HG03039 (cell line): ENCODE measurements around the gene PRSS38.

Experiments used
- ATAC-seq: cut with Tn5 transposase; IDR thresholded peaks from one replicate; pipeline ENCODE4 v1.9.1; 2021; ENCODE audit warnings: mild to moderate bottlenecking, moderate library complexity; ENCODE audit not compliant: unreplicated experiment

The PRSS38 gene

DNA sequence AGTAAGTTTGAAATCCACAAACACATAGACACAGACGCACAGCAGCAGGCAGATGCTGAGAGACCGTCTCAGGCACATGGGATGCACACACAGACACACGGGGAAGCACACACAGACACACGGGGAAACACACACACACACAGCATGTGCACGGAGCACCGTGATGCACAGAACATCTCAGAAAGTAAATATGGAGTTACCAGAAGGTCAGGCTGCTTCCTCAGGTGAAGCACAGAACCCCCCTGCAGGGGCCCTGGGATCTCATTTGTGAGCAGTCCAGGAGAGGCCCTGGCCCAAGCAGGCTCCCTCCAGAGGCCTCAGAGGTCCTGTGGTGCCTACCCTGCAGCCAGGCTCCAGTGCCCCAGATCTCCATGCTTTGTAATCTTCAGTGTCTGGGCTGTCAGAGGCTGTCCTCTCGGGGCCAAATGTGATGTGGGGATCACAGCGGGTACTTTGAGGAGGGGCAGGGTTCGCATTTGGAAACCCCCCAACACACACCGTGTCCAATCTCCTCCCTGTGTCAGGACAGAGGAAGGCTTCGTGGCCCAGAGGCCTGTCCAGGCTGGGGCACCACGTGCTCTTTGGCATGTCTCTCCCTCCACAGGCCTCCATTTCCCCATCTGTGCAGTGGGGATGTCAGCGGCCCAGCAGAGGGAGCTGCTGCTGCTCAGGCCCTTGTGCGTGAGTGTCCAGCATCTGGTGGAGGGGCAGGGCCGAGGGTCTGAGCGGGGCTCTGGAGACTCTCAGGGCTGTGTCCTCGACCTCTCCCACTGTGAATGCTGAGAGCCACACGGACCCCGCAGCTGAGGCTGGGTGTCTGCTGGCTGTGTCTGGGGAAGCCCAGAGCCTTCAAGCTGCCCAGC is 23.0 kb upstream of the PRSS38 start:
- ATAC-seq: no peak

- no peak for ATAC-seq
Measured at GRCh38 chr1:227793079-227793947, 22.2 kb upstream of the PRSS38 start.

DNA sequence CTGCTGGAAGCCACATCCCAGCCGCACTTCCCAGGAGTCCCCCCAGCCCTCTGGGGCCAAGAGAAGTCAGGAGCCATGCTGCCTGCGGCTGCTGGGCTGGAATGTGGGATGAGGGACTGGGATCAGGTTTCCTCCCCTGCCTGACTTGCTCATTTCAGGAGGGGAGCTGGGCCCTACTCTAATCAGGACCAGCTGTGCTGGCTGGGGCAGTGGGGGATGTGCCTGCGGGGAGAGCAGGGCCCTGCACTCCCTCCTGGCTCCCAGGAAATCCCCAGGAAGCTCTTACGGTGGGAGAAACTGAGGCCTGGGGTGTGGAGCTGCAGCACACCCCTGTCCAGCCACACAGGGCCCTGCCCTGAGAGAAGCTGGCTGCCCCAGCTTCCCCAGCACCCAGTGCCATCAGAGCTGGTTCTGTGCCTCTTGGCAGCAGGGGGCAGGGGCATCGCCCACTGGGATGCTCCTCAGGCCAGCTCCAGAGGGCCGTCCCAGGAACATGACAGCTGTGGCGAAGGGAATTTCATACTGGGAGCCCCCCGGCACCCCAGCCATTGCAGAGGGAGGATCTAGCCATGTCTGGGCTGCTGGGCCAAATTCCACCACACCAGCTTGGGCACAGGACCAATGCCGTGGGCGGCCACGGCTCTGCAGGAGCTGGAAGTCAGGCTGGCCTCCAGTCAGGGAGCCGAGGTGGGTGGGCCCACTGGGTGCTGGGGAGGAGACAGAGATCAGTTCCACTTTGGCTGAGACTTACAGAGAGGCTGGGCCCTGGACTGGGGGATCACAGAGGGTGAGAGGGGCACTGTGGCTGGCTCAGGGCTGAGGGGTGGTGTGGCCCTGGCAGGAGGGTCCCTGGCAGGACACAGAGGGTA is 21.3 kb upstream of the PRSS38 start:
- no peak for ATAC-seq

GRCh38 chr1:227794817-227795192 is 20.7 kb upstream of the PRSS38 start:
- no peak for ATAC-seq

- no peak for ATAC-seq
Measured at GRCh38 chr1:227795732-227796131, 19.7 kb upstream of the PRSS38 start.

- no peak for ATAC-seq
Measured at GRCh38 chr1:227796359-227796915, 19.0 kb upstream of the PRSS38 start.

DNA sequence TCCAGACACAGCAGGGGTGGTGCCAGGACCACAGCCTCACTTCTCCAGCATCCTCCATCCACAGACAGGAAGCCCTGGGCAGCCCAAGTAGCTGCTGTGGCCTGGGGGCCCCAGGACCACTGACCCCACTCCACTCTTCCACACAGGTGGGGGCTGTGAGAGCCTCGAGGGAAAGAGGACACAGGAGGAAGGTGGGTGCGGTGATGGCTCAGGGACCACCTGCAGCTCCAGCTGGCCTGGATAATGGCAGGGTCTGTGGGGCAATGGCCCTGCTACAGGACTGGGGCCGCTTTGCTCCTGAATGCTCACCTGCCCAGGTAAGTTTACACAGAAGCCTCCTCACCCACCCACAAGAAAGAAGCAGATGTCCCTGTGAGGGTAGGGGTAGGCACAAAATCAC is 18.3 kb upstream of the PRSS38 start:
- no peak for ATAC-seq

- no peak for ATAC-seq
Measured at GRCh38 chr1:227797625-227798024, 17.9 kb upstream of the PRSS38 start.

GRCh38 chr1:227798078-227798802 is 17.2 kb upstream of the PRSS38 start:
- no peak for ATAC-seq

DNA sequence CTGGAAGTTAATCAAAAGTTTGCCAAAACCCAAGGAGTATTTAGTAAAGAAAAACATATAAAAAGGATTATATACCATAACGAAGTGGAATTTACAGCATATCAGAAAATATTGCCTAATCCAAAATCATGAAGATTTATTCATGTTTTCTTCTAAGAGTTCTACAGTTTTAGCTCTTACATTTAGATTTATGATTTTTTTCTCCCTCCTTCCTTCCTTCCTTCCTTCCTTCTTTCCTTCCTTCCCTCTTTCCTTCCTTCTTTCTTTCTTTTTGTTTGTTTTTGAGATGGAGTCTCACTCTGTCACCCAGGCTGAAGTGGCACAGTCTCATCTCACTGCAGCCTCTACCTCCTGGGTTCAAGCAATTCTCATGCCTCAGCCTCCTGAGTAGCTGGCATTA is 15.7 kb upstream of the PRSS38 start:
- ATAC-seq: no peak

- ATAC-seq: no peak
Measured at GRCh38 chr1:227803933-227804332, 11.5 kb upstream of the PRSS38 start.

- ATAC-seq: no peak
Measured at GRCh38 chr1:227805606-227806197, 9.8 kb upstream of the PRSS38 start.

DNA sequence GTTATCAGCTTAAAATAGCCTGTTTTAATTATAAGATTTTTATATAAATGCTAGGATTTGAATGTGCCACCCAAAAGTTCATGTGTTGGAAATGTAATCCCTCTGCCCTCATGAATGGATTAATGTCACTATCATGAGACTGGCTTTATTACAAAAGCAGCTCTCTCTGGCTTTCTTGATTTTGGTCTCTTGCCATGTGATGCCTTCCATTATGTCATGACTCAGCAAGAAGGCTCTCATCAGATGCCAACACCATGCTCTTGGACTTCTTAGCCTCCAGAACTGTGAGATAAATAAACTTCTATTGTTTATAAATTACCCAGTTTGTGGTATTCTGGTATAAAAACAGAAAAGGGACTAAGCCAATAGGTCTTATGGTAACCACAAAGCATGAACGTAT is 6.9 kb upstream of the PRSS38 start:
- no peak for ATAC-seq

- ATAC-seq: no peak
Measured at GRCh38 chr1:227809026-227809425, 6.4 kb upstream of the PRSS38 start.

DNA sequence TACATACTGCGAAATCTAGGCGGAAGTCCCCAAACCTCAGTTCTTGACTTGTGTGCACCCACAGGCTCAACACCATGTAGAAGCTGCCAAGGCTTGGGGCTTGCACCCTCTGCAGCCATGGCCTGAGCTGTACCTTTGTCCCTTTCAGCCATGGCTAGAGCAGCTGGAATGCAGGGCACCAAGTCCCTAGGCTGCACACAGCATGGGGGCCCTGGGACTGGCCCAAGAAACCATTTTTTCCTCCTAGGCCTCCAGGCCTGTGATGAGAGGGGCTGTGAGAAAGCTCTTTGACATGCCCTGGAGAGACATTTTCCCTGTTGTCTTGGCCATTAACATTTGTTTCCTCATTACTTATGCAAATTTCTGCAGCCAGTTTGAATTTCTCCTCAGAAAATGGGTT is 1.5 kb upstream of the PRSS38 start:
- ATAC-seq: no peak

GRCh38 chr1:227816750-227817446 is 1.4 kb downstream of the PRSS38 start:
- no peak for ATAC-seq

DNA sequence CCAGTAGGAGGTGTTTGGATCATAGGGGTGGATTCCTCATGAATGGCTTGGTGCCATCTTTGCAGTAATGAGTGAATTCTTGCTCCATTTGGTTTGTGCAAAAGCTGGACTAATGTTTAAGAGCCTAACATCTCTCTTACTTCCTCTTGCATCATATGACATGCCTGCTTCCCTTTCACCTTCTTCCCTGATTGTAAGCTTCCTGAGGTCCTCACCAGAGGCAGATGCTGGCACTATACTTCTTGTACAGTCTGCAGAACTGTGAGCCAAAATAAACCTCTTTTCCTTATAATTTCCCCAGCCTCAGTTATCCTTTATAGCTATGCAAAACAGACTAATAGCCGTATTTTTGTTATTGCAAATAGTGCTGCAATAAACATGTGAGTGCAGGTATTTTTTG is 8.1 kb downstream of the PRSS38 start:
- ATAC-seq: no peak

DNA sequence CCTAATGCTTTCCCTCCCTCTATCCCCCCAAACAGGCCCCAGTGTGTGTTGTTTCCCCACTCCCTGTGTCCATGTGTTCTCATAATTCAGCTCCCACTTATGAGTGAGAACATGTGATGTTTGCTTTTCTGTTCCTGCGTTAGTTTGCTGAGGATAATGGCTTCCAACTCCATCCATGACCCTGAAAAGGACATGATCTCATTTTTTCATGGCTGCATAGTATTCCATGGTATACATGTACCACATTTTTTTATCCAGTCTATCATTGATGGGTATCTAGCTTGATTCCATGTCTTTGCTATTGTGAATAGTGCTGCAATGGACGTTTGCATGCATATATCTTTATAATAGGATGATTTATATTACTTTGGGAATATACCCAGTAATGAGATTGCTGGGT is 8.7 kb downstream of the PRSS38 start:
- no peak for ATAC-seq

GRCh38 chr1:227828786-227829185 is 13.3 kb downstream of the PRSS38 start:
- no peak for ATAC-seq
